ENCODE results near the gene AUTS2.

AUTS2 gene

GRCh38 chr7:70051726-70052125 lies 453.5 kb downstream of the AUTS2 start:
- DNase-seq (ENCODE audit: low spot score): no peak
- FAIRE-seq: no peak

GRCh38 chr7:70052691-70053090 lies 454.4 kb downstream of the AUTS2 start:
- DNase-seq (ENCODE audit: low spot score) (no peak), FAIRE-seq (no peak)

- DNase-seq (ENCODE audit: low spot score) (no peak), FAIRE-seq (no peak)
Observed at GRCh38 chr7:70053421-70053820, 455.1 kb downstream of the AUTS2 start.

- DNase-seq (ENCODE audit: low spot score) (no peak), FAIRE-seq (no peak)
Observed at GRCh38 chr7:70053989-70054388, 455.7 kb downstream of the AUTS2 start.

- FAIRE-seq (no peak), DNase-seq (ENCODE audit: low spot score) (no peak)
Observed at GRCh38 chr7:70056363-70056762, 458.1 kb downstream of the AUTS2 start.

- DNase-seq (ENCODE audit: low spot score): no peak
Observed at GRCh38 chr7:70060298-70061068, 462.2 kb downstream of the AUTS2 start.

GRCh38 chr7:70063371-70063770 lies 465.1 kb downstream of the AUTS2 start:
- DNase-seq (ENCODE audit: low spot score) (no peak), FAIRE-seq (no peak)

More at GRCh38 chr7:70060298-70061068, 462.2 kb downstream of the AUTS2 start:
- FAIRE-seq: no peak

- DNase-seq (ENCODE audit: low spot score) (no peak), FAIRE-seq (no peak)
Observed at GRCh38 chr7:70063927-70064326, 465.7 kb downstream of the AUTS2 start.

- DNase-seq (ENCODE audit: low spot score): no peak
- FAIRE-seq: no peak
Observed at GRCh38 chr7:70066844-70067243, 468.6 kb downstream of the AUTS2 start.

GRCh38 chr7:70068531-70068930 lies 470.3 kb downstream of the AUTS2 start:
- FAIRE-seq: no peak
- DNase-seq (ENCODE audit: low spot score): no peak

GRCh38 chr7:70069977-70070376 lies 471.7 kb downstream of the AUTS2 start:
- no peak for DNase-seq (ENCODE audit: low spot score)
- FAIRE-seq: no peak

GRCh38 chr7:70071766-70072165 lies 473.5 kb downstream of the AUTS2 start:
- FAIRE-seq: no peak
- DNase-seq (ENCODE audit: low spot score): no peak

GRCh38 chr7:70072220-70072619 lies 473.9 kb downstream of the AUTS2 start:
- FAIRE-seq (no peak), DNase-seq (ENCODE audit: low spot score) (no peak)

GRCh38 chr7:70076325-70076724 lies 478.1 kb downstream of the AUTS2 start:
- no peak for DNase-seq (ENCODE audit: low spot score)
- no peak for FAIRE-seq

GRCh38 chr7:70082099-70082611 lies 483.9 kb downstream of the AUTS2 start:
- DNase-seq (ENCODE audit: low spot score) (no peak), FAIRE-seq (no peak)

- FAIRE-seq (no peak), DNase-seq (ENCODE audit: low spot score) (no peak)
Observed at GRCh38 chr7:70091362-70091761, 493.1 kb downstream of the AUTS2 start.

GRCh38 chr7:70092314-70093204 lies 494.3 kb downstream of the AUTS2 start:
- DNase-seq (ENCODE audit: low spot score): no peak
- FAIRE-seq: no peak

- FAIRE-seq: no peak
- no peak for DNase-seq (ENCODE audit: low spot score)
Observed at GRCh38 chr7:70093205-70093904, 495.1 kb downstream of the AUTS2 start.

- FAIRE-seq: no peak
- no peak for DNase-seq (ENCODE audit: low spot score)
Observed at GRCh38 chr7:70094831-70095230, 496.6 kb downstream of the AUTS2 start.

GRCh38 chr7:70097645-70098044 lies 499.4 kb downstream of the AUTS2 start:
- DNase-seq (ENCODE audit: low spot score) (no peak), FAIRE-seq (no peak)

GRCh38 chr7:70098133-70098561 lies 499.9 kb downstream of the AUTS2 start:
- FAIRE-seq (no peak), DNase-seq (ENCODE audit: low spot score) (no peak)
